K562 (cell line): ENCODE data around the gene COL5A1. TPM values are rescaled to one million over a fixed set of nuclear protein-coding genes. Genes with fewer than 3 reads are reported as not detected.

Experiments
- ATAC-seq: fragments of 200-7000 bp; cut with Tn5 transposase; 3 replicates; pipeline ENCODE4 v1.9.1; 2020; ENCODE audit warnings: moderate library complexity
- BruUV-seq: library from RNA; stranded (reverse); fragments of 400-500 nt; replicated peaks from 2 replicates; lab custom pipeline; 2021; lab: Mats Ljungman, UMichigan
- CTCF ChIA-PET: fragments of 300-600 bp; formaldehyde crosslinking; extraction: SDS; loops from one replicate; lab custom pipeline; 2021; ENCODE audit warnings: low intra/inter-chr PET ratio; lab: Yijun Ruan, JAX
- POLR2A ChIA-PET: fragments of 300-600, 350-650 bp; sonication (Branson Sonifier 250); formaldehyde crosslinking; extraction: SDS; loops from one replicate; lab custom pipeline; 2021; ENCODE audit warnings: antibody characterized with exemption, inconsistent platforms; lab: Yijun Ruan, JAX
- DNase-seq, 4 experiments: peaks; one replicate each; pipeline versions ENCODE4 v3.0.0 to v3.0.0-alpha.2; 2011 to 2018; ENCODE audit warnings: low spot score in 3 of 4, mixed read lengths in 3 of 4; ENCODE audit errors: extremely low read depth in 1 of 4
- FAIRE-seq: peaks from 2 replicates; lab custom pipeline; 2011; peaks lifted over from hg19 to GRCh38; lab: Jason Lieb, UNC
- H2AFZ ChIP-seq: 2 replicates; pipeline ENCODE4 v1.6.0; 2011; ENCODE audit warnings: low read depth, low read length, control low read depth, inconsistent platforms
- H3K27ac ChIP-seq: fragments of 200-600 bp; 3 replicates; pipeline ENCODE4 v1.8.0; 2011; ENCODE audit warnings: low read depth, mild to moderate bottlenecking, control low read depth, inconsistent platforms, low read length, moderate library complexity, mixed read lengths; ENCODE audit errors: extremely low read depth
- H3K27me3 ChIP-seq, 2 experiments: fragments of 300-600 bp in 1 of 2; 2 replicates in 1 of 2; 3 replicates in 1 of 2; pipeline versions ENCODE4 v1.6.0 to v1.8.0; 2011; ENCODE audit warnings: inconsistent platforms in 2 of 2, low read length in 2 of 2, mild to moderate bottlenecking in 1 of 2, mixed read lengths in 1 of 2, moderate library complexity in 1 of 2; ENCODE audit not compliant: control insufficient read depth in 2 of 2, insufficient read depth in 2 of 2
- H3K36me3 ChIP-seq: fragments of 300-600 bp; 3 replicates; pipeline ENCODE4 v1.8.0; 2011; ENCODE audit warnings: mild to moderate bottlenecking, low read length, inconsistent platforms; ENCODE audit not compliant: control insufficient read depth, insufficient read depth
- H3K4me1 ChIP-seq, 2 experiments: fragments of 200-600 bp in 1 of 2; replicated peaks in 1 of 2; 2 replicates in 1 of 2; 3 replicates in 1 of 2; pipeline versions ENCODE4 v1.5.1 to v1.8.0; 2011; ENCODE audit warnings: inconsistent platforms in 2 of 2, low read length in 2 of 2, mild to moderate bottlenecking in 1 of 2, mixed read lengths in 1 of 2, moderate library complexity in 1 of 2; ENCODE audit not compliant: control insufficient read depth in 2 of 2, insufficient read depth in 2 of 2
- H3K4me2 ChIP-seq: 2 replicates; pipeline ENCODE4 v1.6.1; 2011; ENCODE audit warnings: low read length, control low read depth, inconsistent platforms, mixed read lengths; ENCODE audit not compliant: insufficient read depth
- H3K4me3 ChIP-seq: fragments of 200-600 bp; sonication (generic), shearing (Covaris generic); 2 replicates; pipeline ENCODE4 v1.5.1; 2016; ENCODE audit warnings: control low read depth, inconsistent platforms
- H3K79me2 ChIP-seq: fragments of 200-600 bp; 3 replicates; pipeline ENCODE4 v1.8.0; 2011; ENCODE audit warnings: low read length, inconsistent platforms; ENCODE audit not compliant: control insufficient read depth, insufficient read depth
- H3K9ac ChIP-seq, 2 experiments: 2 replicates each; pipeline versions ENCODE4 v1.6.0 to v1.6.1; 2011; ENCODE audit warnings: low read depth in 2 of 2, low read length in 2 of 2, control low read depth in 1 of 2, inconsistent platforms in 1 of 2, mild to moderate bottlenecking in 1 of 2, mixed read lengths in 1 of 2; ENCODE audit not compliant: insufficient read depth in 1 of 2
- H3K9me1 ChIP-seq: one replicate; pipeline ENCODE4 v1.6.0; 2011; ENCODE audit warnings: inconsistent platforms, mild to moderate bottlenecking, low read length, moderate library complexity; ENCODE audit not compliant: control insufficient read depth, insufficient read depth
- H3K9me3 ChIP-seq: replicated peaks from 2 replicates; pipeline ENCODE4 v1.5.1; 2011; ENCODE audit warnings: low read depth, low read length, inconsistent platforms; ENCODE audit not compliant: control insufficient read depth, insufficient read depth
- H4K20me1 ChIP-seq: replicated peaks from 2 replicates; pipeline ENCODE4 v1.6.1; 2011; ENCODE audit warnings: low read length, inconsistent platforms, mixed read lengths; ENCODE audit not compliant: control insufficient read depth, insufficient read depth
- ARID1B ChIP-seq: fragments of 450-650 bp; IDR thresholded peaks from 2 replicates; pipeline ENCODE4 v1.6.1; 2016; ENCODE audit warnings: antibody characterized with exemption, mild to moderate bottlenecking, inconsistent platforms
- ATF6 ChIP-seq: sonication (generic); formaldehyde crosslinking; IDR thresholded peaks from 2 replicates; pipeline ENCODE4 v1.4.0; 2020; ENCODE audit warnings: mild to moderate bottlenecking, missing genetic modification reagents
- DIDO1 ChIP-seq: fragments of 450-650 bp; IDR thresholded peaks from 2 replicates; pipeline ENCODE4 v1.6.1; 2016; ENCODE audit warnings: low read depth, missing biosample characterization, missing genetic modification characterization
- HDGF ChIP-seq: fragments of 450-650 bp; IDR thresholded peaks from 2 replicates; pipeline ENCODE4 v1.6.1; 2016
- MNT ChIP-seq, 2 experiments: fragments of 450-650 bp; conservative IDR thresholded peaks; 2 replicates each; pipeline ENCODE4 v1.6.1; 2017; ENCODE audit warnings: mild to moderate bottlenecking in 2 of 2, moderate library complexity in 2 of 2
- PCBP2 ChIP-seq: fragments of 200-400 bp; formaldehyde crosslinking; IDR thresholded peaks from 2 replicates; pipeline ENCODE4 v1.6.1; 2018; ENCODE audit warnings: low read length, low read depth, mild to moderate bottlenecking, moderate library complexity; ENCODE audit not compliant: poor library complexity, severe bottlenecking
- SAFB ChIP-seq: fragments of 200-400 bp; formaldehyde crosslinking; IDR thresholded peaks from 2 replicates; pipeline ENCODE4 v1.6.1; 2017; ENCODE audit warnings: low read depth, low read length, borderline replicate concordance
- SMAD2 ChIP-seq: fragments of 150-350 bp; IDR thresholded peaks from 2 replicates; pipeline ENCODE4 v1.6.1; 2014; ENCODE audit warnings: low read depth, mild to moderate bottlenecking, low read length
- SMARCE1 ChIP-seq: fragments of 450-650 bp; IDR thresholded peaks from 2 replicates; pipeline ENCODE4 v1.7.1; 2016; ENCODE audit warnings: mild to moderate bottlenecking
- VEZF1 ChIP-seq: fragments of 200-800 bp; sonication (Bioruptor generic); IDR thresholded peaks from 2 replicates; pipeline ENCODE4 v1.6.1; 2017; ENCODE audit warnings: missing genetic modification characterization, missing compliant biosample characterization
- XRCC3 ChIP-seq: fragments of 450-650 bp; IDR thresholded peaks from 2 replicates; pipeline ENCODE4 v1.6.1; 2017; ENCODE audit warnings: mild to moderate bottlenecking, moderate library complexity
- ZNF77 ChIP-seq: fragments of 250-450 bp; sonication (Bioruptor Pico); IDR thresholded peaks from 2 replicates; pipeline ENCODE4 v1.5.0; 2020
- WGBS: fragments of 100-300 bp; shearing (Covaris generic); methylation state at CpG from one replicate; pipeline ENCODE4 v1.1.6; 2016; ENCODE audit warnings: low coverage, mixed read lengths; ENCODE audit not compliant: insufficient coverage; ENCODE audit errors: missing lambda C conversion rate; 5-methylcytosine and 5-hydroxymethylcytosine counted together
- in situ Hi-C: fragments of 300-500 bp; cut with MboI; formaldehyde crosslinking; loops from 4 replicates; pipeline ENCODE4 v1.15.0; 2018; ENCODE audit warnings: inconsistent platforms, mixed read lengths
- intact Hi-C: fragments of 100-400 bp; cut with micrococcal nuclease; formaldehyde crosslinking; loops from 2 replicates; pipeline ENCODE4 v1.14.2; 2022
- polyA plus RNA-seq, 8 experiments: library from polyadenylated mRNA; depleted of rRNA in 4 of 8; stranded (reverse) in 5 of 8; unstranded in 3 of 8; fragments of >200 nt; fragmentation: Nextera tagmentation in 2 of 8; fragmentation: Illumina TruSeq in 1 of 8; extraction: Ambion mirVana in 2 of 8; extraction: Trizol in 1 of 8; gene quantifications; 2 replicates each; pipeline versions ENCODE4 v1.2.1 to v1.2.3, GENCODE V29; 2011 to 2014; ENCODE audit warnings: inconsistent platforms in 1 of 8, missing spikeins in 1 of 8
- total RNA-seq, 7 experiments: library from RNA; depleted of rRNA in 6 of 7; stranded (reverse); fragments of >200 nt in 6 of 7; fragmentation: Illumina TruSeq in 2 of 7; extraction: Trizol in 2 of 7; gene quantifications; 2 replicates each; pipeline versions ENCODE4 v1.2.1 to v1.2.3, GENCODE V29; 2011 to 2021; ENCODE audit warnings: low replicate concordance in 1 of 7

COL5A1 gene
- total and polyA plus RNA-seq, 9 of the 15 experiments (the other 6 are each of a cell fraction or from before 2014, with no cell fraction given), result under 0.01 to 0.13 (median 0.04) TPM; not detected in 6

DNA sequence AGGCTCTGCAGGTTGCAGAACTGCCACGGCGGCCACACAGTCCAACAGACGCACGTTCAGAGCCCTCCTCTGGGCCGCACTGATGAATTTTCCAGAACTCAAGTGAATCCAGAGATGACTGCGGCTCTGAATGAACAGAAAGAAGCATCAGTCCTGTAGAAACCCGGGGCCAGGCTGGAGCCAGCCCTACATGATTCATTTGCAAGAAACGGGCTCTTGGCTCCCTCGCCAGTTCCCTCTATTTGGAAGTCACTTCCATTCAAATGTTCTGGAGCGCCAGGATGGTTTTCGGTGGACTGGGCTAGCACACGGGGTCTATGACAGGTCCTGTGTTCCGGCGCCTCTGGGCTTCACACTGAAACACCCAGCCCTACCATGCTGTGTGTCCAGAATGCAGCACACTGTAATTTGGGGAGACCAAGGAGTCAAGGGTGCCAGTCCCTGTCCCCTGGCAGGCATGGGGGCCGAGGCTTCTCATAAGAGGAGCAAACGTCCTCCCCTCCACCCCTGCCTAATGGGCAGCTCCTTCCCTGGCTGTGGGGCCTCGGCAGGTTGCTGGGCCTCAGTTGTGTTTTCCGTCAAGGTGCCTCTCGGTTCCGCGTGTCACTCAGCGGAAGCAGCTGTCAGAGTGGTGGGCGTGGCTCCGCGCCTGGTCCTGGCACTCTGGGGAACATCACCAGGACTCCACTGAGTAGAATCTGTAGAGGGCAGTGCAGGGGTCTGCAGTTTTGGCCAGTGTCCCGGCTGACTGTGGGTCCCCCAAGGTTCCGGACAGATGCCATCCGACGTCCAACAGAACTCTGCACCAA, 18.1 kb upstream of the COL5A1 start:
- H3K4me2 ChIP-seq, result no peak overlapping the region
- no TSS peak for BruUV-seq
- 2% methylated on average over 29 of the region's 29 CpGs for whole genome bisulfite sequencing
- no peak for ATAC-seq
- ChIA-PET POLR2A (no interaction called here), CTCF (no interaction called here)
- H3K27ac ChIP-seq, result no peak overlapping the region
- peaks cover 13% of the 10 kb centered on the region; the same call in 1 of the 2 replicates for H4K20me1 ChIP-seq
- FAIRE-seq, result no peak
- in situ Hi-C loops, result no loop called here
- intact Hi-C loops, result no loop called here
- no peaks in the 10 kb centered on the region for H3K4me1 ChIP-seq
- no peaks in the 10 kb centered on the region for H3K9me3 ChIP-seq
- H3K4me3 ChIP-seq, result no peak overlapping the region
- H3K79me2 ChIP-seq, result no peaks in the 10 kb centered on the region
- no peak for TF ChIP-seq SMARCE1
- TF ChIP-seq ZNF77 (CRISPR knock-in tag), result no peak
- TF ChIP-seq ATF6 (CRISPR knock-in tag), result no peak
- TF ChIP-seq PCBP2, result no peak
- TF ChIP-seq XRCC3, result no peak
- TF ChIP-seq SMAD2, result no peak
- no peak for TF ChIP-seq SAFB
- TF ChIP-seq ARID1B, result no peak
- no peak for TF ChIP-seq HDGF
- TF ChIP-seq DIDO1 (tag), result no peak
- TF ChIP-seq MNT (conservative IDR thresholded peaks at IDR 0.05), result no peak
- no peak for TF ChIP-seq VEZF1
- H2AFZ ChIP-seq, result no peak overlapping the region
- no peaks in the 10 kb centered on the region for H3K36me3 ChIP-seq
- no peaks in the 10 kb centered on the region for H3K9me1 ChIP-seq
- no peak overlapping the region for H3K9ac ChIP-seq
- H3K27me3 ChIP-seq, result peaks cover 11 to 94% of the 10 kb centered on the region in 2 experiments; a peak in 3 of 5 replicates
- peak in 1 of 4 experiments; percentile 20 for DNase-seq
